ENCODE data around the gene CILP2. TPM values are rescaled to one million over a fixed set of nuclear protein-coding genes. Genes with fewer than 3 reads are reported as not detected.

CILP2 gene
- total RNA-seq, 1 donor from 2014 or later = not detected

GRCh38 chr19:19570571-19570970 lies 32.5 kb downstream of the CILP2 start:
- ATAC-seq = no peak

- no peak for ATAC-seq
Observed at GRCh38 chr19:19571071-19571786, 33.2 kb downstream of the CILP2 start.

- ATAC-seq = no peak
Observed at GRCh38 chr19:19575411-19575810, 37.3 kb downstream of the CILP2 start.

GRCh38 chr19:19578252-19578651 lies 40.2 kb downstream of the CILP2 start:
- no peak for ATAC-seq

GRCh38 chr19:19579533-19580361 lies 41.7 kb downstream of the CILP2 start:
- peak; percentile 41 for ATAC-seq

- no peak for ATAC-seq
Observed at GRCh38 chr19:19580418-19580817, 42.4 kb downstream of the CILP2 start.

GRCh38 chr19:19581391-19581790 lies 43.3 kb downstream of the CILP2 start:
- ATAC-seq = peak; percentile 13

- ATAC-seq = no peak
Observed at GRCh38 chr19:19582471-19582870, 44.4 kb downstream of the CILP2 start.

GRCh38 chr19:19584356-19584755 lies 46.3 kb downstream of the CILP2 start:
- ATAC-seq = no peak

- ATAC-seq = no peak
Observed at GRCh38 chr19:19587771-19588170, 49.7 kb downstream of the CILP2 start.

- peak; percentile 55 for ATAC-seq
Observed at GRCh38 chr19:19588546-19588945, 50.5 kb downstream of the CILP2 start.

GRCh38 chr19:19591133-19591825 lies 53.2 kb downstream of the CILP2 start:
- peak; percentile 89 for ATAC-seq

- ATAC-seq = no peak
Observed at GRCh38 chr19:19592690-19593089, 54.6 kb downstream of the CILP2 start.

GRCh38 chr19:19594381-19594780 lies 56.3 kb downstream of the CILP2 start:
- no peak for ATAC-seq

- ATAC-seq = peak; percentile 22
Observed at GRCh38 chr19:19595171-19595701, 57.2 kb downstream of the CILP2 start.

Other genes with a start within 250 kb of the CILP2 start
- 26.5 TPM for gene SUGP1, start 217.8 kb upstream of the CILP2 start, total RNA-seq
- 33.4 TPM for gene MAU2, start 217.4 kb upstream of the CILP2 start, total RNA-seq
- gene GATAD2A, start 132.6 kb upstream of the CILP2 start, total RNA-seq = 58.9 TPM
- gene TSSK6, start 22.7 kb upstream of the CILP2 start, total RNA-seq = 1.4 TPM
- 314 TPM for gene NDUFA13, start 22.0 kb upstream of the CILP2 start, total RNA-seq
- 1.00 TPM for gene YJEFN3, start 9.4 kb upstream of the CILP2 start, total RNA-seq
- gene PBX4, start 80.4 kb downstream of the CILP2 start, total RNA-seq = 0.20 TPM
- 7.6 TPM for gene LPAR2, start 90.0 kb downstream of the CILP2 start, total RNA-seq
- gene GMIP, start 105.4 kb downstream of the CILP2 start, total RNA-seq = 9.4 TPM
- 28.9 TPM for gene ATP13A1, start 125.4 kb downstream of the CILP2 start, total RNA-seq
- 10.0 TPM for gene ZNF101, start 130.6 kb downstream of the CILP2 start, total RNA-seq
- 2.3 TPM for gene ZNF14, start 194.8 kb downstream of the CILP2 start, total RNA-seq

All from esophagus mucosa (tissue), 1 donor.